HG02870 (cell line): ENCODE measurements around the gene ADAMTS10.
"Not testable (repeated sequence)": the region's sequence is repeated elsewhere in the genome, so short reads cannot be mapped to it uniquely, and the experiment has no call there.

ENCODE experiments used
- ATAC-seq: cut with Tn5 transposase; IDR thresholded peaks from one replicate; pipeline ENCODE4 v1.9.1; 2021; ENCODE audit warnings: mild to moderate bottlenecking, moderate library complexity; ENCODE audit not compliant: unreplicated experiment

ADAMTS10 gene

GRCh38 chr19:8610041-8610935 is at the start of gene ADAMTS10:
TSS of gene ADAMTS10 (minus strand) at chr19:8610715. CDS start at chr19:8605710, 5,005 bp downstream.
- ATAC-seq = no peak

DNA sequence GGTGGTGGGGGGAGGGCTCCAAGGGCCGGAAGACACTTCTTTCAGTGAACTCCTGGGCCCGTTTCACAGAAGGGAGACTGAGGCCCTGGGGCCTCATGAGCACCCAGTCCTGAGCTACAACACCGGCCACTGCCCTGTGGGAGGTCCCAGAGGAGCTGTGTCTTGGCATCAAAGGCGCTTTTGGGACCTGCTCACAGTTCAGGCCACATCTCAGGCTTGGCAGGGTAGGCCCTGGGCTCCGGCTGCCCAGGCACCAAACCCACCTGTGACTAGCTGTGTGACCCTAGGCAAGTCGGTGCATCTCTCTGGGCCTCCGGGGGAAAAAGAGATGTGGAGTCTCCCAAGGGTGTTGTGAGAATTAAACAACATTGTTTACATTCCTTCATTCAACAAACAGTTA is 49.4 kb upstream of the ADAMTS10 start:
- no peak for ATAC-seq

DNA sequence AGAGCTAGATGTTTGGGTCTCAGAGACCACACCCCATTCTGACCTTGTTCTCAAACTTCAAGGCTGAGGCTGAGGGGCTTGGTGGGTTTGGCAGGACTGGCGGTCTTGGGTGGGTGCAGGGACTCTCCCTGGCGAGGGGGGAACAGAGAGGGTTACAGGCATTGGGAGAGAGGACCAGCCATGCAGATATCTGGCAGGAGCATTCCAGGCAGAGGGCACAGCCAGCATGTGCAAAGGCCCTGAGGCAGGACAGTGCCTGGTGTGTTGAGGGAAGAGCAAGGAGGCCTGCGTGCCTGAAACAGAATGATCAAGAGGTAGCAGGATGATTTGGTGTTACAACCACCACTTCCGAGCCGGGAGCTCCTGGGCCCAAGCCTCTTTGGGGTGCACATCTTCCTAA is 47.4 kb upstream of the ADAMTS10 start:
- no peak for ATAC-seq

- ATAC-seq = no peak
Observed at GRCh38 chr19:8655340-8655709, 44.8 kb upstream of the ADAMTS10 start.

- ATAC-seq = no peak
Observed at GRCh38 chr19:8654591-8655339, 44.2 kb upstream of the ADAMTS10 start.

DNA sequence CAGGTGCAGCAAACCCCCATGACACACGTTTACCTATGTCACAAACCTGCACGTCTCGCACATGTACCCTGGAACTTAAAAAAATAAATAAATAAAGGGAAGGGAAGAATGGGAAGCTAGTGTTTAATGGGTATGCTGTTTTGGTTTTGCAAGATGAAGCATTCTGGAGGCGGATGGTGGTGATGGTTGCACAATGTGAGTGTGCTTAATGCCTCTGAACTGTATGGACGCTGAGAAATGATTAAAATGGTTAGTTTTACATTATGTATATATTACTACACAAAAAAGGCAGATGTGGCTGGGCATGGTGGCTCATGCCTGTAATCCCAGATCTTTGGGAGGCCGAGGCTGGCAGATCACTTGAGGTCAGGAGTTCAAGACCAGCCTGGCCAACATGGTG is 37.7 kb upstream of the ADAMTS10 start:
- ATAC-seq = no peak

GRCh38 chr19:8643860-8644653 is 33.5 kb upstream of the ADAMTS10 start:
- no peak for ATAC-seq

GRCh38 chr19:8642561-8642960 is 32.0 kb upstream of the ADAMTS10 start:
- no peak for ATAC-seq

GRCh38 chr19:8641908-8642547 is 31.5 kb upstream of the ADAMTS10 start:
- no peak for ATAC-seq

DNA sequence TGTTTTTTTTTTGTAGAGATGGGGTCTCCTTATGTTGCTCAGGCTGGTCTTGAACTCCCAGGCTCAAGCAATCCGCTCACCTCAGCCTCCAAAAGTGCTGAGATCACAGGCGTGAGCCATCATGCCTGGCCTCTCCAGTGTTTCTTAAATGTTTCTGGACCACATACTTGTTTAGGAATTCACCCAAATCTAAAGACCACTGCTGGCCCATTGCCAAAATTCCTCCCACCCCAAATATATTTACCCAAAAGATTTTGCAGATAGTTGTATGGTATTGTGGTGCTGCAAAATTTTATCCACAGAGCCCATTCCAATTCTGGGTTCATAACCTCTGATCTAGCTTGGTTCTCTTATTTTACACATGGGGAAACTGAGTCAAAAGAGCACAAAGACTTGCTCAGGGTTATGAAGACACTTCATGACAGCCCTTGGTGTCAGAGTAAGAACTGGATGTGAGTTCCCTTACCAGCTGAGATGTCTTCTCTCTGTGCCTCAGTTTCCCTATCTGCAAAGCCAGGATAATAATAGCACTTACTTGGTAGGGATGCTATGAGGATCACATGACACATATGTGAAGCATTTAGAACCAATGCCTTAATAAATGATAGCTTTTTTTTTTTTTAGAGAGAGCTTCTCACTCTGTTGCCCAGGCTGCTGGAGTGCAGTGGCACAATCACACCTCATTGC is 30.8 kb upstream of the ADAMTS10 start:
- ATAC-seq = no peak

GRCh38 chr19:8640402-8641004 is 30.0 kb upstream of the ADAMTS10 start:
- no peak for ATAC-seq

DNA sequence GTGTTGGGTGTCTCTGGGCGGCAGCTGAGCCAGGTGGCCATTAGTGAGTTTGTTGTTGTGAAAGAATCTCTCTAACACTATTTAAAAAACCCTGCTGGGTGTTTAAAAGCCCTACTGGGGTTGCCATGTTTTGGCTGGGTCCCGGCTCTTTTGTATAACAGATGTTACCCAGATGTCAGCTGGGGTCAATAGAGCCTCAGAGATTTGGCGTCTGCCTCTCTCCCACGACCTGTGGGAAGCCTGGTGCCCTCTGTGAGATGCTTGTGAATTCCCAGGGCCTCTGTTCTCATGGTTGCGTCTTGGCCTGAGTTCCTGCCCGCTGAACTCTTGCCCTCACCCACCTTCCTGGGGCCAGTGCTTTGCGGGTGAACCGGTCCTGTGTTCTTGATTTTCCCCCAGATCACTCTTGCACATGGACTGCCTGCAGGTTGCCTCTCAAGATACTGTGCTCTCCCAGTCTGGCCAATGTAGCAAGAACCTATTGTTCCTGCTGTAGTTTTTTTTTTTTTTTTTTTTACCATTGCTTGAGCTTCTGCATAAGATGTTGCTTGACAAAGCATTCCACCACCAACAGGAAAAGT is 29.4 kb upstream of the ADAMTS10 start:
- no peak for ATAC-seq

DNA sequence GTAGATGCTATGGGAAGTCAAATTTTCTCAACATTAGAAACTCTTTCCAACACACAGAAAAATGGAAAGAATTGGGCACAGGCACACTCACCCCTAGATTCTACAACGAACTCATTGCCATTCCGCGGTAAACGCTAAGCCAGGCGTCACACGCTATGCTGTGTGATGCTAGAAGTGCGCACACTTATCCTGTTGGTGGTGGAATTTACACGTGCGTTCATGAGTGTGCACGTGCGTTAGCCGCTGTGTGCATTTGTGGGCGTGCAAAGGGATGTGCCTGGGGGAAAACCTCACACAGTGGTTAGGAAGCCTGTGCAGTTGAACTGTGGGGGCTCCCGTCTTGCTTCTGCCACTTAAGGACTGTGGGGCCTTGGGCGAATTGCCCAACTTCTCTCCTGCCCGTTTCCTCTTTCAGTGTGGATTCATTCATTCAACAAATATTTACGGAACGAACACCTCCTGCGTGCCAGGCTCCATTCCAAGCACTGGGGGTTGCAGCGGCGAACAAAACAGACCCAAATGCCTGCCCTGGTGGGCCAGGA is 27.6 kb upstream of the ADAMTS10 start:
- no peak for ATAC-seq

- ATAC-seq = not testable (repeated sequence)
Observed at GRCh38 chr19:8637070-8637469, 26.6 kb upstream of the ADAMTS10 start.

DNA sequence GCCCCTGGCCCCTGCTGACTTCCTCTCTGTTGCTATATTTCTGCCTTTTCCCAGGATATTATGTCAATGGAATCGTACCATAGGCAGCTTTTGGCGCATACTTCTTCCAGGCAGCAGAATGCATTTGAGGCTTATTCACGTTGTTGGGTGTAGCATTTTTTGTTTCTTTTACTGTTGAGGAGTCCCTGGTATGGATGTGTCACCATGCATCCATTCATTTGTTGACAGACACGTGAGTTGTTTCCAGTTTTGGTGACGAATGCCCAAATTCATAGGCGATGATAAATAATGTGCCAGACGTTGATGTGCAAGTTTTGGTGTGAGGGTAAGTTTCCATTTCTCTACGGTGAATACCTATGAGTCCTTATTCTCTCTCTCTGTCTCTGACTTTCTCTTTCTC is 24.9 kb upstream of the ADAMTS10 start:
- ATAC-seq = no peak

- no peak for ATAC-seq
Observed at GRCh38 chr19:8631425-8631819, 20.9 kb upstream of the ADAMTS10 start.

- ATAC-seq = no peak
Observed at GRCh38 chr19:8630796-8631424, 20.4 kb upstream of the ADAMTS10 start.

DNA sequence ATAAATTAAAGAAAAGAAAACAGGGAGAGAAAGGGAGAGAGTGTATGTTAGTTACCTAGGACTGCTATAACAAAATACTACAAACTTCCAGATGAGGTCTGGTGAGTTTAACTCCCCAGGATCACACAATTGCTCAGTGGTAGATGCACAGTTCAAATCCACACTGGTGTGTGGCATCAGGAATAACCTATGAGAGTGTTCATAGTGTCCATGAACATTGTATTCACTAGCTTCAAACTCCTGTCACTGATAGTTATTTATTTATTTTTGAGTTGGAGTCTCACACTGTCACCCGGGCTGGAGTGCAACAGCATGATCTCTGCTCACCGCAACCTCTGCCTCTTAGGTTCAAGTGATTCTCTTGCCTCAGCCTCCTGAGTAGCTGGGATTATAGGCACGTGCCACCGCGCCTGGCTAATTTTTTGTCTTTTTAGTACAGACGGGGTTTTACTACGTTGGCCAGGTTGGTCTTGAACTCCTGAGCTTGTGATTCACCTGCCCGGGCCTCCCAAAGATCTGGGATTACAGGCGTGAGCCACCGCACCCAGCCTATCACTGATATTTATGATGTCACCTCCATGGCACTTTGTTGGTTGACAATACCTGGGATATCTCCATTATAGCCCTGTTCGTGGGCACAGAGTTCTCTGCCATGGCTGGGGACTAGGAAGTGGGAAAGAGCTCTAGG is 19.6 kb upstream of the ADAMTS10 start, which contains the start of gene NFILZ:
TSS of gene NFILZ (plus strand) at position 638 of the 688 bp plus-strand sequence. CDS start 46,133 bp downstream, outside the sequence.
- no peak for ATAC-seq
